ENCODE results near the gene KRTAP22-2. TPM values are rescaled to one million over a fixed set of nuclear protein-coding genes. Genes with fewer than 3 reads are reported as not detected.
A peak's percentile ranks its signal among the peaks of the same experiment; 100 is the strongest.

Gene KRTAP22-2
- total and polyA plus RNA-seq, 2 of the 8 experiments (the other 6 are each of a cell fraction or from before 2014, with no cell fraction given) = not detected

- Histone ChIP-seq H3K14ac (ENCODE audit: insufficient read length) (no peak overlapping the region), H3K18ac (ENCODE audit: extremely low read depth, low read length) (no peak overlapping the region), H4K8ac (ENCODE audit: extremely low read depth, insufficient read depth, low read length) (no peak overlapping the region), H2BK15ac (ENCODE audit: low read length) (no peak overlapping the region), H3K4me2 (ENCODE audit: insufficient read depth in 1 of 2, low read depth in 2 of 2, low read length in 2 of 2) (no peak overlapping the region), H2BK20ac (ENCODE audit: low read length) (no peak overlapping the region), H2BK12ac (ENCODE audit: low read depth, low read length) (no peak overlapping the region), H4K20me1 (replicated peaks in 1 of 2; ENCODE audit: control insufficient read depth in 1 of 2, insufficient read depth in 2 of 2, low read length in 2 of 2) (no peaks in the 10 kb centered on the region), H3K79me1 (ENCODE audit: low read depth, low read length) (no peaks in the 10 kb centered on the region), H2BK5ac (ENCODE audit: low read depth, low read length) (no peak overlapping the region), H3K9me3 (ENCODE audit: insufficient read depth in 2 of 2, low read depth in 1 of 2, low read length in 1 of 2) (0 out of 4 replicates have a peak, but pooled peaks cover 0 to 4% of the 10 kb centered on the region in 2 experiments), H3K36me3 (ENCODE audit: control insufficient read depth in 2 of 4, insufficient read depth in 4 of 4, low read length in 3 of 4) (no peaks in the 10 kb centered on the region), H2AFZ (ENCODE audit: low read length) (no peak overlapping the region), H4K91ac (replicated peaks; ENCODE audit: insufficient read length, low read length) (no peak overlapping the region), H2AK5ac (ENCODE audit: low read depth, low read length) (no peak overlapping the region), H3K27ac (ENCODE audit: low read depth, low read length) (no peak overlapping the region), H3K79me2 (ENCODE audit: control insufficient read depth in 1 of 2, insufficient read depth in 2 of 2, low read length in 2 of 2) (no peaks in the 10 kb centered on the region), H2BK120ac (replicated peaks; ENCODE audit: low read depth, low read length) (no peak overlapping the region), H3K9ac (replicated peaks in 1 of 4; ENCODE audit: extremely low read depth in 1 of 4, low read depth in 3 of 4, low read length in 3 of 4) (no peak overlapping the region), H3K56ac (replicated peaks; ENCODE audit: insufficient read length, low read depth, low read length) (no peak overlapping the region), H3K4me1 (replicated peaks in 1 of 4; ENCODE audit: control insufficient read depth in 3 of 4, insufficient read depth in 4 of 4, low read length in 3 of 4) (no peaks in the 10 kb centered on the region), H4K5ac (ENCODE audit: insufficient read length, low read depth, low read length) (no peak overlapping the region), H3K27me3 (replicated peaks in 1 of 4; ENCODE audit: control insufficient read depth in 3 of 4, extremely low read depth in 1 of 4, insufficient read depth in 3 of 4, low read length in 3 of 4) (no peaks in the 10 kb centered on the region), H3K23me2 (ENCODE audit: low read depth, low read length) (no peaks in the 10 kb centered on the region), H3K4ac (replicated peaks; ENCODE audit: insufficient read length, low read depth, low read length) (no peak overlapping the region), H3K23ac (ENCODE audit: insufficient read length) (no peak overlapping the region), H3K4me3 (ENCODE audit: extremely low read depth in 1 of 4, insufficient read depth in 2 of 4, low read depth in 3 of 4, low read length in 4 of 4) (no peak overlapping the region)
- ChIA-PET CTCF (ENCODE audit: partially characterized antibody) (interaction anchor here (1.5 kb wide), 1 partner anchor 7 kb away, joined by 4 read pairs; no protein-coding TSS in a partner anchor), POLR2A (ENCODE audit: partially characterized antibody) (no interaction called here)
- TF ChIP-seq TBP (IDR thresholded peaks at IDR 0.05; ENCODE audit: low read depth, low read length) (no peak), SIRT6 (IDR thresholded peaks at IDR 0.05; ENCODE audit: low read length) (no peak), MAX (IDR thresholded peaks at IDR 0.05) (no peak), CEBPB (IDR thresholded peaks at IDR 0.05; ENCODE audit: low read depth, low read length) (peak; percentile 38; the same call in 1 of the 2 replicates)
- DNase-seq (ENCODE audit: low read depth in 1 of 2, low spot score in 2 of 2) (no peak), FAIRE-seq (no peak)
- WGBS, 2 experiments (ENCODE audit: extremely low coverage in 1 of 2, insufficient coverage in 1 of 2, insufficient read length in 1 of 2, insufficient replicate concordance in 2 of 2, low coverage in 1 of 2, low lambda C conversion rate in 2 of 2, missing lambda C conversion rate in 1 of 2) = 80% methylated on average over 2 of the region's 2 CpGs; no CpG with 5 or more reads in 1 of the 2 experiments
Measured at GRCh38 chr21:30561957-30562356, 28.2 kb downstream of the KRTAP22-2 start.
